ENCODE data around the gene PDCD1LG2. TPM values are rescaled to one million over a fixed set of nuclear protein-coding genes. Genes with fewer than 3 reads are reported as not detected.

Gene PDCD1LG2
- total RNA-seq, 1 donor from 2014 or later: 9.0 TPM

DNA sequence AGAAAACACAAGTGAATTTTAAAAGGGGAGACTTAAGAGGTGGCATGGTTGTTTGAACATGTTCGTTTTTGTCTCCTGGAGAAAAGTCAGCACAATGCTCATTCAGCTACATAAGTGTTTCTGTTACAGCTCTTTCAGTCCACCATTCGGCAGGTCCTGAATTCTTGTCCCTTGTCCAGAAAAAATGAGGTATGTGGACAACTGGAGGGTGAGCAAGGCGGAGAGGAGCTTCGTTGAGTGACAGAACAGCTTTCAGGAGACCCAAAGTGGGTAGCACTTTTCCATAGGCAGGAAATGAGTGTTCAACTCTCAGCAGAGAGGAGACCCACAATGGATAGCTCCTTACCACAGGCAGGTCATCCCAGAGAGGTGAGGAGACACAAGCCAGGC is 4.9 kb downstream of the PDCD1LG2 start:
- Histone ChIP-seq H3K4me1 (peaks cover 11% of the 10 kb centered on the region), H3K9me3 (no peaks in the 10 kb centered on the region), H3K36me3 (no peaks in the 10 kb centered on the region), H3K27ac (no peak overlapping the region), H3K4me3 (no peak overlapping the region), H3K27me3 (ENCODE audit: low read depth) (no peaks in the 10 kb centered on the region)
- intact Hi-C loops (cut with DNase I): no loop called here
- DNase-seq (no peak), ATAC-seq (no peak)
- TF ChIP-seq CTCF (IDR thresholded peaks at IDR 0.05): no peak

GRCh38 chr9:5516453-5517220 is 6.3 kb downstream of the PDCD1LG2 start:
- ATAC-seq (peak in 1 of 2 donors; percentile 47), DNase-seq (no peak)
- no peak for TF ChIP-seq CTCF (IDR thresholded peaks at IDR 0.05)
- Histone ChIP-seq H3K9me3 (no peaks in the 10 kb centered on the region), H3K36me3 (no peaks in the 10 kb centered on the region), H3K4me1 (peaks cover 2% of the 10 kb centered on the region), H3K27ac (no peak overlapping the region), H3K4me3 (no peak overlapping the region), H3K27me3 (ENCODE audit: low read depth) (no peaks in the 10 kb centered on the region)
- intact Hi-C loops (cut with DNase I): no loop called here

- Histone ChIP-seq H3K36me3 (no peaks in the 10 kb centered on the region), H3K4me1 (no peaks in the 10 kb centered on the region), H3K27me3 (ENCODE audit: low read depth) (no peaks in the 10 kb centered on the region), H3K27ac (no peak overlapping the region), H3K4me3 (no peak overlapping the region), H3K9me3 (no peaks in the 10 kb centered on the region)
- no peak for ATAC-seq
- no peak for DNase-seq
- intact Hi-C loops (cut with DNase I): no loop called here
- no peak for TF ChIP-seq CTCF (IDR thresholded peaks at IDR 0.05)
Observed at GRCh38 chr9:5518171-5518936, 8.0 kb downstream of the PDCD1LG2 start.

- ATAC-seq (no peak), DNase-seq (no peak)
- no peak for TF ChIP-seq CTCF (IDR thresholded peaks at IDR 0.05)
- intact Hi-C loops (cut with DNase I): no loop called here
- no peaks in the 10 kb centered on the region for H3K9me3 ChIP-seq
- H3K4me3 ChIP-seq: no peak overlapping the region
- H3K36me3 ChIP-seq: no peaks in the 10 kb centered on the region
- no peaks in the 10 kb centered on the region for H3K4me1 ChIP-seq
- H3K27me3 ChIP-seq (ENCODE audit: low read depth): no peaks in the 10 kb centered on the region
- no peak overlapping the region for H3K27ac ChIP-seq
Observed at GRCh38 chr9:5518937-5519319, 8.6 kb downstream of the PDCD1LG2 start.

GRCh38 chr9:5524090-5524489 is 13.8 kb downstream of the PDCD1LG2 start:
- Histone ChIP-seq H3K4me1 (no peaks in the 10 kb centered on the region), H3K27me3 (ENCODE audit: low read depth) (no peaks in the 10 kb centered on the region), H3K9me3 (no peaks in the 10 kb centered on the region), H3K4me3 (no peak overlapping the region), H3K36me3 (no peaks in the 10 kb centered on the region), H3K27ac (no peak overlapping the region)
- no peak for TF ChIP-seq CTCF (IDR thresholded peaks at IDR 0.05)
- no peak for ATAC-seq
- intact Hi-C loops (cut with DNase I): no loop called here
- DNase-seq: no peak

All from lower lobe of right lung (tissue), 2 donors.